NCI-H2227 (cell line): Measurements from ENCODE around the gene ADORA1.

Experiments used
- DNase-seq: peaks from one replicate; lab custom pipeline; 2025; ENCODE audit not compliant: unreplicated experiment; lab: John Stamatoyannopoulos, UW

ADORA1 gene

DNA sequence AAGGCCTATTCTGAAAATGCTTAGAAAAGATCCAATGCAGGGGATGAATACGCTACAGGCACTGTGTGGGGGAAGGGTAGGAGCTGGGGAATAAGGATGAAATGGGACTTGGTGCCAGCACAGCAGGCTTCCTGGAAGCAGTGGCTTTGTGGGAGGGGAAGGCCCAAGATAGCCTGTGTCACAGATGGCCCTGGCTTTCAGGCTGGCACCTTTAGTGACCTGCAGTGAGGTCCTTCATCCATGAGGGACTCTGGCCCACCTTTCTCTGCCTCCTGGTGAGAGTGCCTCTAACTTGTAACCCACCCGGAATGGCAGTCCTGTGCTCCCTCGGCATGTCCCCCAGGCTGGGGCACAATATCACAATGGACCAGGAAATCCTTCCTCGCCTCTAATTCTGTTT lies 58.1 kb downstream of the ADORA1 start:
- no peak for DNase-seq

DNA sequence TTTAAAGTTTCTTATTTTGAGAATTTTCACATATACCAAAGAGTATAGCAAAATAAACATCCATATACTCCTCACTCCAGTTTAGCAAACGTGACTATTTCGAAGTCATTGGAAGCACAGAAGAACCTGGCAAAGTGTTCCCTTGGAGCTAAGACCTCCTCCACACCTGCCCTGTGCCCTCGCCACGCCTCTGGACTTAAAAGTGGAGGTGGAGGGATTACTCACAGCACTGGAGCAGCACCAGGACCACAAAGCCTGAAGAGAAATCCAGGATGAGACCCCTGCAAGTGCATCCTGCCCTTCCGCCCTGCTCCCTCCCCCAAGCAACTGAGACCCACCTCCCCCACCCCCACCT lies 58.5 kb downstream of the ADORA1 start:
- no peak for DNase-seq

DNA sequence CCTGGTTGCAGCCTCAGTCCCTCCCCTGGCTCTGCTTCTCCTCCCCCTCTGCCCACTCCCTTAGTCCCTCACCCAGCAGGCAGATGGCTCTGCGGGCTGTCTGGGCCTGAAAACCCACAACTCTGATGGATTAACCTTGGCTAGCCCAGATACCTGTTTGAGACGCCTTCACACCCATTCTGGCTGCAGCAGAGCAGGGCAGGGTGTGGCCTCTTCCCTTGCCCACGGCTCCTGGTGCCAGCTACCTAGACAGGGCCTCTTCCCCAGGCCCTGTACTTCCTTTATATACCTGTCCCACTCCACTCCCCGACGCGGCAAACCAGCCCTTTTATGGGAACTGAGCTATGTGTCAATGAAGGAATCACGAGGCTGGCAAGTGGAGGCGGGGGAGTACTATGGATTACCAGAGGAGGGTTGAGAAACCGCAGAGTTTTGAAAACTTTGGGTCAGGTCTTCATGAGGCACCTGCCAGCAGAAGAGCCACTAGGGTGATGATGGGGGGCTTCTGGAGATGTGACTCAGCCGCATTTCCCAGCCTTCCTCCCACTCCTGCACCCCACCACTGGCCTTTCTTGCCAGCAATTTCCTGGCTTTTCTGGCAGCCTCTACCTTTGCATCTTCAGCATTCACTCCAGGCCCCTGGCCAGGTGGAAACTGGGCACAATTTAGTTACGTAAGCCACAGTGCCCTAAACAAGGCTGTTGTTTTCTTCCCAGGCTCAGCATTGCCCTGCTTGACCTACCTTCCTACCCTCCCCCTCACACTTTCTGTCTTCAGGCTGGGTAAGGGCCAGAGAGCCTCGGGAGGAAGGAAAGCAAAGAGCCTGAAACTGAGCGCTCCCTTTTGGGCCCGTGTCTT lies 59.1 kb downstream of the ADORA1 start, which contains the start of gene CHI3L1:
CHI3L1 (minus strand) TSS at position 259 of the 858 bp plus-strand sequence; CDS start at position 178, 81 bp downstream.
- no peak for DNase-seq

GRCh38 chr1:203187304-203187685 lies 59.8 kb downstream of the ADORA1 start:
- no peak for DNase-seq

DNA sequence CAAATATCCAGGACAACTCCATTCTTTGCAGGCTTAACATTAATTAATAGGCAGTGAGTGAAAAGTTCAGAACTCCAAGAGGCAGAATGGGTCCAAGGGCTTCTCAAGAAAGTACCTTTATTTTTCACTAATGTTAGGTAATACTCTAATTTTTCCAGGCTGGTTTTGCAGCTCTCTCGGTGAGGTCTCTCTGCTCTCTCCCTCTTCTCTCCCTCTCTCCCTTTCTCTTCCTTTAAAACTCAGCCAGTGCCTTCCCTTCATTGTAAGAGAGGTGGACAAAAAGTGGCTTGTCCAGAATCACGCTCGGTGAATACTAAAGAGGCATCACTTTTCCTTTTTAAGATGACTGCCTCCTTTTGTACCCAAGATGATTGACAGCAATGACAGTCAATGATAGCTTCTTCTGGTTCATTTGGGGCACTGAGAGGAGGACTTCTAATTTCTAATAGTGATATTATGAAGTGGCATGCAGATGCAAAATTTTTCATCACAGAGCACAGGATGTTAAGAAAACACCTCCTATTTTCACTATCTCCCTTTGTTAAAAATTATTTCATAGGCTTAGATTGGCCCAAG lies 60.3 kb downstream of the ADORA1 start:
- DNase-seq, result no peak

GRCh38 chr1:203188686-203189232 lies 61.2 kb downstream of the ADORA1 start:
- DNase-seq, result no peak

- no peak for DNase-seq
Measured at GRCh38 chr1:203189951-203190352, 62.4 kb downstream of the ADORA1 start.

DNA sequence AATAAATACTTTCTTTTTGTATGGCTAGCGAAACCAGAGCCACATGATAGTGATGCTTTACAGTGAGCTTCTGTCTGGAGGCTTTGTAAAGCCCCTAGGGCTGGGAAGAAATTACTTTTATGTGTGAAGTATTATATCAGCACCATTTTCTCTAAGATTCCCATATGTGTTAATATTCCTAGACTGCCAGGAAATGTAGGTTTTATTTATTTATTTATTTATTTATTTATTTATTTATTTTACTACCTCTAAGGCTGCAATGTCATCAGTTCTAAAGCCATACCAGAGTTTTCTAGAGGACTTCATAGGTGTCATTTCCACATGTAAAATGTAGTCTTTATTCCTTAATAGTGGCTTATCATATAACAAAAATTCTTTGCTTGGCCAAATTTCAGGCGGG lies 63.4 kb downstream of the ADORA1 start:
- no peak for DNase-seq

DNA sequence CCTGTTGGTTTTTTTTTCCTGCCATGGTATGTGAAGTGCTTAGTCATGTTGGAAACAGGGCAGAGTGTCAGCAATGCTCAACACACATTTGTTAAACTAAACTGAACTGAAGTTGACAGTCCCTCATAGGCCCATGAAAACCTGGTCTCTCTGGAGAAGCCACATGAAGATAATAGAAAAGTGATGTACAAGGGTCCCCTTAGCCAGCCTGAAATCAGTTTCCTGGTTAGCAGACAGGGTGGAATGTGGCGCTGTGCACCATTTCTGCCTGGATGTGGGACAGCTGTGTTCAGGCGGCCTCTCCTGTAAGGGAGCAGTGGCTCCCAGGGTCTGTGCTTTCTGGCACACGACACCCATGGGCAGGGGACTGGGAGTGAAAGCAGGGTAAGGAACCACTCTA lies 68.8 kb downstream of the ADORA1 start:
- no peak for DNase-seq

- DNase-seq, result no peak
Measured at GRCh38 chr1:203197625-203198024, 70.1 kb downstream of the ADORA1 start.

GRCh38 chr1:203199002-203199401 lies 71.5 kb downstream of the ADORA1 start:
- no peak for DNase-seq

DNA sequence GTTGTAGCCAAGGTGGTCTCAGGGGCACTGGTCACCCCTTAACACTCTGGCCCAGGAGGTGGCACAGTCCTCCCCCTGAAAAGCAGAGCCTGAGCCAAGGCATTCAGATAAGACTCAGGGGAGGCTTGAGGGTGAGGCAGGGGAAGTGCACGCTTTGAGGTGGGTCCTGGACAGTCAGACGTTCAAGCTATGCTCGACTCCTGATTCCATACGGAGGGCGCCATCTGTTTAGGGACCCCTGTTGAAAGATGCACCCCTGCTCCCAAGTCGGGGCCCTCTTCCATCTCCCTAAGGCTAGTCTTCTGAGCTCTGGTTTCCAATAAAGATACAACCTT lies 71.9 kb downstream of the ADORA1 start:
- no peak for DNase-seq

- no peak for DNase-seq
Measured at GRCh38 chr1:203199816-203200571, 72.5 kb downstream of the ADORA1 start.

DNA sequence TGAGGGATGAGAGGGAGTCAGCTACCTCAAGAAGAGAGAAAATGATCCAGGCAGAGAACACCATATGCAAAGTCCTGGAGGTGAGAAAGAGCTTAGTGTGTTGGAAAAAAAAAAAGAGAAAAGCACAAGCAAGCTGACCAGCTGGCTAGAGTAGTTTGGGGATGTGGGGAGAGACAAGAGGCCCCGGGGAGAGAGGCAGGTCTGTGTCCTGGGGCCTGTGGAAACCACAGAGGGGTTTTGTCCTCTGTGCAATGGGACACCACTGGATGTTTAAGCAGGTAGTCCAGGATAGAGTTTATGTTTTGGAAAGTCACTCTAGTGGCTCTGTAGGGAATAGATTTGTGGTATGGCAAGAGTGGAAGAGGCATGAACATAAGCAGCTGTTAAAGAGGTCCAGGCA lies 73.4 kb downstream of the ADORA1 start:
- DNase-seq, result no peak

- DNase-seq, result no peak
Measured at GRCh38 chr1:203201516-203202205, 74.1 kb downstream of the ADORA1 start.

GRCh38 chr1:203202431-203203245 lies 75.1 kb downstream of the ADORA1 start:
- DNase-seq, result no peak

- DNase-seq, result no peak
Measured at GRCh38 chr1:203204756-203205155, 77.2 kb downstream of the ADORA1 start.

- no peak for DNase-seq
Measured at GRCh38 chr1:203206129-203206687, 78.7 kb downstream of the ADORA1 start.

DNA sequence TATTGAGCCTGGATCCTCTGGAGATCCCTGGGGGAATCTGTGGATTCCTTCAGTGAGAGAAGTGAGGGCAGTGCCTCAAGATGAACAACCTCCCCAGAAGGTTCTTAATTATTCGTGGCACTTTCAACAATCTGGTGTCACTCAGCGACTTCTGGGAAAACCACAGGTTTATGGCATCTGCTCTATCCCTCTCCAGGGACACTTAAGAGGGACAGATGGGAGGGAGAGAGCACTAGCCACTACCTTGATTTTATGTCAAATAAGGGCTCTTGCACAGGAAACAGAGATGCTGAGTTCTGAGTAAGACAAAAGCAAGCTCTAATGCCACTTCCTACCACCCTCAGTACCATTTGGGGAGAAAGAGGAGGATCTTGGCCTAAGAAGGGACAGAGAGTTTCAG lies 80.2 kb downstream of the ADORA1 start:
- DNase-seq, result no peak

DNA sequence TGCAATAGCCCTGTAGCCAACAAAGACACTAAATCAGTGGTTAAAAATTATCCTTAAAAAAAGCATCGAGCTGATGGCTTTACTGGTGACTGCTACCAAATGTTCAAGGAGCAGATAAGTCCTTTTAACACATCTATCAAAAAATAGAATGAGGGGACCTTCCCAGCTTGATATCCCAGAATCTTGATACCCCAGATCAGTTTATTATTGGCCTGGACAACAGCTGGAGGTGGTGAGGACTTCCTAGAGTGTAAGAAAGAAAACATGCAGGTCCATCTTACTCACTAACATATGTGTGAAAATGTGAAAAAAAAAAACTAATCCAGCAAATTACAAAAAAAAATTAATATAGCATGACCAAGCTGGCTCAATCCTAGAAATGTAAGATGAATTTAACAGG lies 80.7 kb downstream of the ADORA1 start:
- DNase-seq, result no peak
